Activated naive CD4-positive, alpha-beta T cell treated with anti-CD3 and anti-CD28 coated beads, Interleukin-2, amount 50 U/mL, for 16 hours (primary cell): ENCODE data around the gene FOXJ1.

Source experiments
- DNase-seq: peaks from one replicate; pipeline ENCODE4 v3.0.0-alpha.2; 2020

Gene FOXJ1

GRCh38 chr17:76122431-76123190 is 18.4 kb downstream of the FOXJ1 start:
- no peak for DNase-seq

- peak; percentile 35 for DNase-seq
Measured at GRCh38 chr17:76121932-76122430, 19.1 kb downstream of the FOXJ1 start.

GRCh38 chr17:76120658-76121008 is 20.4 kb downstream of the FOXJ1 start:
- no peak for DNase-seq

GRCh38 chr17:76119409-76120371 is 21.4 kb downstream of the FOXJ1 start:
- no peak for DNase-seq

GRCh38 chr17:76115138-76115754 is 25.8 kb downstream of the FOXJ1 start:
- DNase-seq = no peak

- DNase-seq = no peak
Measured at GRCh38 chr17:76111956-76112355, 29.1 kb downstream of the FOXJ1 start.

GRCh38 chr17:76107509-76107908 is 33.5 kb downstream of the FOXJ1 start:
- no peak for DNase-seq

- DNase-seq = no peak
Measured at GRCh38 chr17:76106703-76107102, 34.3 kb downstream of the FOXJ1 start.

- no peak for DNase-seq
Measured at GRCh38 chr17:76104896-76105231, 36.2 kb downstream of the FOXJ1 start.

- no peak for DNase-seq
Measured at GRCh38 chr17:76104140-76104895, 36.7 kb downstream of the FOXJ1 start.

GRCh38 chr17:76103274-76104139 is 37.5 kb downstream of the FOXJ1 start, which contains the start of gene EXOC7:
Gene EXOC7 (minus strand): TSS chr17:76103787. CDS start chr17:76103692, 95 bp downstream.
- DNase-seq = peak; percentile 92

- no peak for DNase-seq
Measured at GRCh38 chr17:76102944-76103273, 38.1 kb downstream of the FOXJ1 start.

GRCh38 chr17:76097716-76098295 is 43.2 kb downstream of the FOXJ1 start:
- DNase-seq = no peak

GRCh38 chr17:76095943-76096342 is 45.1 kb downstream of the FOXJ1 start:
- DNase-seq = no peak

GRCh38 chr17:76094046-76094445 is 47.0 kb downstream of the FOXJ1 start:
- DNase-seq = no peak

- DNase-seq = no peak
Measured at GRCh38 chr17:76092526-76093413, 48.3 kb downstream of the FOXJ1 start.

GRCh38 chr17:76091526-76092286 is 49.3 kb downstream of the FOXJ1 start:
- DNase-seq = no peak

GRCh38 chr17:76090517-76091129 is 50.4 kb downstream of the FOXJ1 start:
- no peak for DNase-seq
